Measurements from ENCODE around the gene FZD10.

FZD10 gene, protein sequence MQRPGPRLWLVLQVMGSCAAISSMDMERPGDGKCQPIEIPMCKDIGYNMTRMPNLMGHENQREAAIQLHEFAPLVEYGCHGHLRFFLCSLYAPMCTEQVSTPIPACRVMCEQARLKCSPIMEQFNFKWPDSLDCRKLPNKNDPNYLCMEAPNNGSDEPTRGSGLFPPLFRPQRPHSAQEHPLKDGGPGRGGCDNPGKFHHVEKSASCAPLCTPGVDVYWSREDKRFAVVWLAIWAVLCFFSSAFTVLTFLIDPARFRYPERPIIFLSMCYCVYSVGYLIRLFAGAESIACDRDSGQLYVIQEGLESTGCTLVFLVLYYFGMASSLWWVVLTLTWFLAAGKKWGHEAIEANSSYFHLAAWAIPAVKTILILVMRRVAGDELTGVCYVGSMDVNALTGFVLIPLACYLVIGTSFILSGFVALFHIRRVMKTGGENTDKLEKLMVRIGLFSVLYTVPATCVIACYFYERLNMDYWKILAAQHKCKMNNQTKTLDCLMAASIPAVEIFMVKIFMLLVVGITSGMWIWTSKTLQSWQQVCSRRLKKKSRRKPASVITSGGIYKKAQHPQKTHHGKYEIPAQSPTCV

DNA sequence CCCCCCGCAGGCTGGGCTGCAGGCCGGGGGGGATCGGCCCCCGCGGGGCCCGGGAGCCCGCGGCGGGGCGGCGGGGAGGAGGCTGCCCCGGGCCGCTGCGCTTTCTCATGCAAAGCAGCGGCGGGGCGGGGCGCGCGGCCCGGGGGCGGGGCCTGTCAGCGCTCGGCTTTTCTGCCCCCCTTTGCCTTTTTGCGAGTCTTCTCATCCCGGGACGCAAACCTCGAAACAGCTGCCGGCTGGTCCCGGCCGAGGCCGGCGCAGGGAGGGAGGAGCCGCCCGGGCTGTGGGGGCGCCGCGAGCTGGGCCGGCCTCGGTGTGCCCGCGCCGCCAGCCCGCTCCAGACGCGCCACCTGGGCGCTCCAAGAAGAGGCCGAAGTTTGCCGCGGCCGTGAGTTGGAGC is at the start of gene FZD10:
FZD10 (plus strand) TSS at position 198 of the 400 bp plus-strand sequence. CDS start 479 bp downstream, outside the sequence.
- peak; percentile 14 to 19 for DNase-seq

DNA sequence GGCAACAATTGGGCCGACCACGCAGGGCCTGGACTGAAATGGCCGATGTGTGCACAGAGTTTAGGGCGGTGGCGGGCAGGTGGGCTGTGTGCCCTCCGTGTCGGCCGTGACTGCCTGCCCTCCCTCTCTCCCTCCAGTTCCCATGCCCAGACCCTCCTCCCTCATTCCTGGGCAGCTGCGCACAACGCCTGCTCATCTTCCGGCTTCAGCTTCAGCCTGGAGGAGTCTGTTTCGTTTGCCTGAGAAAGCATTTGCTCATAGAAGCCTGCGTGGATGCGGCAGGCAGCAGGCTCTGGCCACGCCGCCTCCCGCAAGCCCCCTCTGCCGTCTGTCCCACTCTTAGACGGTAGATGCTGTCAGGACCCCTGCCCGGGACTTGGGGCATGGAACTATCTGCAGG is 47.3 kb upstream of the FZD10 start:
- no peak for DNase-seq

DNA sequence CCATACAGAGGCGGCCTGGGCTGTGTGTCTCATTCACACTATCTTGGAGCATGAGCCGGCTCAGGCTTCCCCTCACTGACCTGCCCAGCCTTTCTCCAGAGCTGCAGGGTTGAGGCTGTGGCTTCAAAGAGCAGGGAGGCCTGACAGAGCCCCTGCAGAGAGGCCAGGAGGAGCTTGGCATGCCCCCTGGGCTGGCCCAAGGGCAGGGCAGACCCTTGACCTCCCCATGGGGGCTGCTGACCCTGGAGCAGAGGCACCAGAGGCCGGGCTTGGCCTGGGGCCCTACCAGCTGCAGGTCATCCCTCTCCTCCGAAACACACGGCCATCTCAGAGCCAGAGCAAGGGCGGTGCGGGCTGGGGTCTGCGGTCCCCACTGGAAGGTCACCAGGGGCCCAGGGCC is 46.6 kb upstream of the FZD10 start:
- no peak for DNase-seq

DNA sequence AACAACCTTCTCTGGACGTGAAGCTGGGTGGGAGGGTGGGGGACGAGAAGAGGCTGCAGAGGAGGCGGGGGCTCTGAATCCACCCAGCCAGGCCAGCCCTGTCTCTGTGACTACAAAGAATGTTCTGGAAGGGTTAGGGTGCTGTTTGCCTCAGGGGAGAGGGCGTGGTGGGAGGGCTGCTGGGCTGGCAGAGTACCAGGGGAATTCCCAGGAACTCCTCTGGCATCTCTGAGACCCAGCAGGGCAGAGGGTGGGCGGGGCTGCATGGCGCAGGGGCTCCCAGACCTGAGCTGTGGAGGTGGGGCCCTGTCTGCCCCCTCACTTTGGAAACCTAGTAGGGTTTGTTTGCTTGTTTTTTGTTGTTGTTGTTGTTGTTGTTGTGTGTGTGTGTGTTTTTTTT is 45.5 kb upstream of the FZD10 start:
- no peak for DNase-seq

DNA sequence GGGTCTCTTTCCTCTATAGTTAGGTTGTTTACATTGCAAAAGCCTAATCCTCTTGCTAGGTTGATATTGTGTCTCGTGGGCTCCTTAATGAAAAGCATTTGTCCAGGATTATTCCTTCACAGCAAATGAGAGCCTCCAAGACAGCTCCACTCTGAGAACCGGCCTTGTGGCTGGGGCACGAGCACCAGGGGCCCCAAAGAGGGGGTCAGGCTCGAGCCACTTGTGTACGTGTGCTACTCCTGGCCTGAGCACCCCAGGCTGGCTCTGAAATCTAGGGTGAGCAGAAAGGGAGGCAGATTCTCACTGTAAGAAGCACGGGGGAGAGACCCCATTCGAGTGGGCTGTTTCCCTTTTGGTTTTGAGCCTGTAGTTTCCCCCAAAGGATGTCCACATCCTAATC is 45.0 kb upstream of the FZD10 start:
- no peak for DNase-seq

DNA sequence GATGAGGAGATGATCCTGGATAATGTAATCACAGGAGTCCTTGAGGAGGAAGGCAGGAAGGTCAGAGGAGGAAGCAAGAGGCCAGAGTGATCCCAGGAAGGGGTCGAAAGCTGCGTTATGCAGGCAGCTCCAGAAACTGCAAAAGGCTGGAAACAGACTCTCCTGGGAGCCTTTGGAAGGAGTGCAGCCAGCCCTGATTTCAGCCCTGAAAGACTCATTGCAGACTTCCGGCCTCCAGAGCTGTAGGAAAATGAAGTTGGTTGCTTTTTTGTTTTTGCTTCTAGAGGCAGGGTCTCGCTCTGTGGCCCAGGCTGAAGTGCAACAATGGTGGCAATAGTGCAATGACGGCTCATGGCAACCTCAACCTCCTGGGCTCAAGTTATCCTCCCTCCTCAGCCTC is 44.6 kb upstream of the FZD10 start:
- DNase-seq, result no peak

DNA sequence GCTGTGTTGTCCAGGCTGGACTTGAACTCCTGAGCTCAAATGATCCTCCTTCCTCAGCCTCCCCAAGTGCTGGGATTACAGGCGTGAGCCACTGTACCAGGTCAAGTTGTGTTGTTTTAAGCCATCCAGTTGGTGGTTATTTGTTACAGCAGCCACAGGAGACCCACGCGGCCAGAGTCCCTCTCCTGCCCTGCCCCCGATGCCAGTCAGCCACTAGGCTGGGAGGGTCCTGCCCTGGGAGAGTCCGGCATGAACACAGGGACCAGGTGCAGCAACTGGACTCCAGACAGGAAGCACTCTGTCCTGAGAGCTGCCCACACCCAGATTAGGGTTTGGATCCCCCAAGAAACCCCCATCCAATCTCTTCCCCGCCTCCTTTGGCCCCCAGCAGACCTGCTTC is 44.1 kb upstream of the FZD10 start:
- DNase-seq, result no peak

DNA sequence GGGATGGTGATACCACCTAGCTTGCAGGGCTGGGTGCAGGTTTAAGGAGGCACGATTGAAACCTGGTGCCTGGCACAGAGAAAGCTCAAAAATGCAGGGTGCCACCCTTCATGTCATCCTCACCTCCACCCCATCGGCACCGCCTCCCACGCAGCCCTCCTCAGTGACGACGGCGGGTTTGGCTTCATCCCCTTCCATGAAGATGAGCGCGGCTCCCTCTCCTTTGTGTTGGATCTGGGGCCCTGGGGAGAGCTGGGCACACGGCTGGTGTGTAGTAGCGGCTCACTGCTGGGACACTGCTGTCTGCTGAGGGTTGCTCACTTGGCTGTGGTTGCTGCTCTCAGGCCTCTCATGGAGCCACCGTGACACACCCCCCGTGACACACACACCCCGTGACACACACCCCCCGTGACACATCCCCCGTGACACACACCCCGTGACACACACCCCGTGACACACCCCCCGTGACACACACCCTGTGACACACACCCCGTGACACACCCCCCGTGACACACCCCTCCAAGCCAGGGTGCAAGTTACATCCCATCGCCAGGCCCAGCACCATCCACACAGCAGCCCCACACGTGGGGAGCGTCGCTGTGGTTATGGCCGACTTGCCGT is 42.9 kb upstream of the FZD10 start:
- DNase-seq, result no peak

DNA sequence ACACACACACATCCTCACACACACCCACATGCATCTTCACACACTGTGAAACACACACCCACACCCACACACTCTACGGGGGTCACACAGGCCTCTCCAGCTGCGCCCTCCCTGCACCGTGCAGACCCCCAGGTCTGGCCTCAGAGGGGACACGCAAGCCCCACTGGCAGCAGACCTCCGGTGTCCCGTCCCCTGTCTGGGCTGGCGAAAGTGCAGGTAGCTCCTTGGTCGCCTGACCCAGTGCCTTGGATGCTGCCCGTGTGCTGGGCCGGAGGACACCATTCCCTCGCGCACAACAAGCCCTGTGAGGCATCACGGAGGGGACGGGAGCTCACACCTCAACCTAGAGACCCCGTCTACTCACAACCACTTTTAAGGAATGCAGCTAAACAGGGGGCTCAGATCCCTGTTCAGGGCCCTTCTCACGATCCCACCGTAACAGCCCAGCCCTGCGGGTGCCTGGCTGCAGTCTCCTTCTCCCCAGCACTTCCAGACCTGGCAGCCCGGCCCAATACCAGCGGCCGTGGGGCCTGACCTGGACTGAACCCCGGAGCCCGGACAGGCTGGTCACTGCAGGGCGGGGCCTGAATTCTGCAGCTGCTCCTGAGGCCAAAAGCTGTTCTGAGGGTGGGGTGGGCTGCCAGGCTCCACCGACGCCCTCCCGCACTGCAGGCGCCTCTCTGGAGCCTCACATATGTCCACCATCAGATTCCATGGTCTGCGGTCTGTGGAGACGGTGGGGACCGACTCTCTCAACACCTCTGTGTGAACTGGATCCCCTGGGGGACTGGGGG is 42.1 kb upstream of the FZD10 start:
- DNase-seq, result no peak

DNA sequence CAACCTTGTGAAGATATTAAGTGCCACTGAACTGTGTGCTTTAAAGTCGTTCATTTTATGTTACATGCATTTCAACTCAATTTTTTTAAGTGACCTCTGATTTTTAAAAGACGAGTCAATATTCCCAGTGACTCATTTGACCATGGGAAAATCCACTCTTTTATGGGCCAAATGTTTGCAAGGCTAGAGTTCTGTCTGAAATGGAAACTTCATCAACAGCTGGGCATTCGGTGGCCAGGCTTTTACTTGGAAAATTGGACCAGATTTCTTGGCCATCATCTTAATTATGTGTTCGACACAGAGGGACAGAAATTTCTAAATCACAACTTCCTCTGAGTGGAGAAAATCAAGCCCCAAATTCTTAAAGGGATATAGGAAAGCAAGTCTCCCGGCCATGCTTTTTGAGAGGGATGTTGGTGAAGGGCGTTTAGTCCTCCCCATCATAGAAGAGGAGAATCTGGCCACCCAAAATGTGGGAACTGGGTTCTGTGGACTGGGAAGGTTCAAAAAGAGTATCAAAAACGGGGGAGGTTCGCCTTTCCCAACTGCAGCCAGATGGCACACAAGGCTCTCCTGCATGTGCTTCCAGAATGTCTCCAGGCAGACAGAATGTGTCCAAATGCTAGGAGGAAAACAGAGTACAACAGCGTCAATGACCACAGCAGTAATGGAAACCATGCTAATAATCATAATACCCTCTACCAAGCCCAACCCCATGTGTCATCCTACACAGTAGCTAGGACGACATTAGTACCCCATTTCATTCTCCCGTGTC is 40.9 kb upstream of the FZD10 start:
- DNase-seq, result no peak

DNA sequence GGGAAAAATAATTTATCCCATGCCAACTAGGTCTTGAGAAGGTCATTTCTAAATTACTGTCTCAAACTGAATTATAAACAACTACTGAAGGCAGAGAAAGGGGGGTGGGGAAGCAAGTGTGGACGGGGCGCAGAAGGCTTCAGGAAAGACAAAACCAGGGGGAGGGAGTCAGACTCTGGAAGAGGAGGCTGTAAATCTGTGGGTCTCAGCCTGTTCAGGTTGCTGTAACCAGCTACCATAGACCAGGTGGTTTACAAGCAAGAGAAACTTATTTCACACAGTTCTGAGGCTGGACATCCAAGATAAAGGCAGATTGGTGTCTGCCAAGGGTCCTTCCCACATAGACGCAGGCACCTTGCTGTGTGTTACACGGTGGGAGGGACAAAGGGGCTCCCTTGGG is 39.9 kb upstream of the FZD10 start:
- no peak for DNase-seq

DNA sequence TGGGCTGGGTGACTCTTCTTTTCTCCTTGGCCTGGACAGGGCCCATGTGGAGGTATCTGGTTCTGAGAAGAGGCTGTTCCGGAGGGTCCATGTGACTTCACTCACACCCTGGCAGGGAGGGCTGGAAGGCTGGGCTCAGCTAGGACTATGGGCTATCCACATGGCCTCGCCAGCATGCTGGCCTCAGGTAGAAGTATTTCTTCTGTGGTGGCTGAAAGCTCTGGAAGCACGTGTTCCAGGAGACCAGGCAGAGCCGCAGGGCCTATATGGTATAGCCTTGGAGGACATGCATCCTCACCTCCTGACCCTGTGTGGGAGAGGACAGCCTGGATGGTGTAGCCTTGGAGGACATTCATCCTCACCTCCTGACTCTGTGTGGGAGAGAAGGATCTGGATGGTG is 38.2 kb upstream of the FZD10 start:
- DNase-seq, result no peak

DNA sequence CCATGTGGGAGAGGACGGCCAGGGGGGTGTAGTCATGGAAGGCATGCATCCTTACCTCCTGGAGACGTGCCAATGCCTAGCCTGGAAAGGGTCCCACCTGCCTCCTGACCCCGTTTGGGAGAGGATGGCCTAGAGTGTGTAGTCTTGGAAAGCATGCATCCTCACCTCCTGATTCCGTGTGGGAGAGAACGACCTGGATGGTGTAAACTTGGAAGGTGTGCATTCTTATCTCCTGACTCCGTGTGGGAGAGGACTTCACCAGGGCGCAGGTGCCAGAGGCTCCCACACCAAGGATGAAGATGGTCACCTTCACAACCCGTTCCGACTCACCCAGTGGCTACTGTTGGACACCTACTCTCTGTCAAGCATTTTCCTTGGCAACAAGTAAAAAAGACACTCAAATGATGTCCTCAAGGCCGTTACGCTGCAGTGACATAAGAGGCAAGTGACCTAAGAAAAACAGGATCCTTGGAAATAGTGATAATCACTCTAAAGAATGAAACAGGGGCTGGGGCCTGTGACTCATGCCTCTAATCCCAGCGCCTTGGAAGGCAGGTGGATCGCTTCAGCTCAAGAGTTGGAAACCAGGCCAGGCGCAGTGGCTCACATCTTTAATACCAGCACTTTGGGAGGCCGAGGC is 37.5 kb upstream of the FZD10 start:
- no peak for DNase-seq

DNA sequence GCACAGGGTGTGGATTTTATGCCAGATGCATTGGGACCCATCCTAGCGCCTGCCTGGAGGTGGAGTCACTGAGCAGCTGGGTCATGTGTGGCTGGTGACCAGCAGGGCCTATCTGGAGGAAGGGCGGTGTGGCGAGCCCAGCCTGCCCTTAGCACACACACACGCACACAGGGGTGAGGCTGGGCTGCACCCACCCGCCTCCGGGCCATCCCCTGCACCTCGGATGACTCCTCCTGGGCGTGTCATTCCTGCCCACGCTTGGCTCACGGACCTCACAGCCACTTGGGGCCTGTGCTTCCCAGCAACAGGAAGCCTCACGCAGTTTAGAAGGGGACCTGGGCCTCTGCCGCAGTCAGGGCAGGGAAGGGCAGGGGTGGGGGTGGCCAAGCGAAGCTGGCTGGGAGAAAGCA is 36.2 kb upstream of the FZD10 start:
- DNase-seq, result no peak

DNA sequence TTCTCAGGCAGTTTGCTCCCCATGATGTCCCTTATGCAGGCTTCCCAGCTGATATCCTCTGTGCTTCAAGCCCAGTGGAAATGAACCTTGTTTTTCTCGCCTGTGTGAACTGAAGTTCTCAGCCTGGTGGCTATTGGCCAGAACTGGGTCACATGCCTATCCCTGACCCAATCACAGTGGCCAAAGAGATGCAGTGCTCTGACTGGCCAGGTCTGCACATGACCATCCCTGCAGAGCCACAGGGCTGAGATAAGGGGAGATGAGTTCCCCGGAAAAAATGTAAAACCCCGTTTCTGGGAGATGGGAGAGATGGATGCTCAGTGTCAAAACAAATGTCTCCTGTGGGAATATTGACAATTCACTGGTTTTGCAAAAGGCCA is 34.7 kb upstream of the FZD10 start:
- DNase-seq, result no peak

DNA sequence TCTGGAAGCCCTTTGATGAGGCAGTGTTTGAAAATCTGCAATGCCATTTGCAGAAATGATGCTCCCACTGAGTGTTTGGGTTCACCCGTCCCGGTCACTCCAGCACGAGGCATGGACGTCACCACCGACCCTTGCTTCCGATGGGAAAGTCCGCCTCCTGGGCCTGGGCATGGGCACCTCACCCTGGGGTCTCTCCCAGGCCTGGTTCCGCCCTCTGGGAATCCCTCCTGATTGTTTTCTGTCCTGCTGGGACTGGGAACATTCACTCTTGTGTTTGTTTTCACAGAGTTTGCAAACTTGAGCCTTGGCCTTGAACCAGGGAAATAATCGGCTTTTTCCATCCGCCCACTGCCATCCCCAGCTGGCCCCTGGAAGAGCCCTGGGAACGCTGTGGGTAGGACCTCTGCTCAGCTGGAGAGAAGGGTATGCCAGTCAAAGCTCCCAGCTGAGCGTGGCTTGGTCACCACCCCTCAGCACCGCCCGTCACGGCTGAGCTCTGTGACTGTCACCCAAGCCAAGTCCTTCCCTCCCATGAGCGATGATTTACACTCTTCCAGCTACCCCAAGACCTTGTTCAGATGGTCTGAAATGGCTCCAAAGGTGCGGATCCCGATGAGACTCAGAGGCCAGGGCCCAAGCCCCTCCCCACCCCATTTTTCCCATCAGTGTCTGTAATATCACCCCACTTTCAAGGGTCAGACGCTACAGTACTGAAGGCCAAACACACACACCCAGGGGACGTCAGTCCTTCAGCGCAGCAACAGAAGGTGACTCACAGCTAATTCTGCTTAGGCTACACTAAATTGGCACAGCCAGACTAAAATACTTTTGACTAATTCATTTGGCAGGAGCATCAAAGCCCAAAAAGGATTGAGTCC is 34.1 kb upstream of the FZD10 start:
- DNase-seq, result no peak

DNA sequence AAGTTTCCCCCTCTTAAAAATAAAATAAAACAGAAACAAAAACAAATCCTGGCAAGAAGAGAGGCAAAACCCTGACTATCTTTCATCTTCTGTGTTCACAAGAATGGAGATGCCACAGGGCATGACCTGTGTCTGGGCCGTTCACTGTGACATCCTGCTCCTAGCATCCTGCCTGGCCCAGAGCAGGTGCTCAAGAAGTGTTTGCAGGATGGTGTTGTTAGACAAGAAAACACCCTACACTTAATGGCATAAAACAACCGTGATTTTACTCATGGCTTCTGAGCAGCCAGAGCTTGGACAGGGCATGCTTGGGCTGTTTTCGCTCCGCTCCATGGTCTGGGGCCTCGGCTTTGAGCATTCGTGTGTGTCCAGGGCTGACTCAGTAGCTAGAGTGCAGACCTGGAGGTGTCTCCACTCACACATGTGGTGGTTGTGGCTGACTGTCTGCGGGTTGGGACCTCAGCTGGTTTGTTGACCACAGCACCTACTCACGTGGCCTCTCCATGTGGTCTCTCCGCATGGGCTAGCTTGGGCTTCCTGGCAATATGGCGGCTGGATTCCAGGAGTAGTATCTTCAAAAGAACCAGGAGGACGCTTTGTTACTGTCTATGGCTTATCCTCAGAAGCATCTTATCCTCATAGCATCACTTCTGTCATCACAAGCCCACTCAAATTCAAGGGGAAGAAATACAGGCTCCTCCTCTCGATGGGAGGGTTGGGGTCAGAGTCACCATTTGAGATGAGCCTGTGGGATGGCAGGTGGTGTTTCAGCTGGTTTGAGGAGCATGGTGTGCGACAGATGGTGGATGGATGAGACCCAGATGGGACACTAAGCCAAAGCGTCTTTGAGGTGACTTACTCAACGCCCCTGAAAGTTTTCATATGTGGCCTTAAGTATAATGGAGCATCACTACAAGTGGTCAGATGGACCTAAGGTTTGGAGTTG is 33.2 kb upstream of the FZD10 start:
- DNase-seq, result no peak

DNA sequence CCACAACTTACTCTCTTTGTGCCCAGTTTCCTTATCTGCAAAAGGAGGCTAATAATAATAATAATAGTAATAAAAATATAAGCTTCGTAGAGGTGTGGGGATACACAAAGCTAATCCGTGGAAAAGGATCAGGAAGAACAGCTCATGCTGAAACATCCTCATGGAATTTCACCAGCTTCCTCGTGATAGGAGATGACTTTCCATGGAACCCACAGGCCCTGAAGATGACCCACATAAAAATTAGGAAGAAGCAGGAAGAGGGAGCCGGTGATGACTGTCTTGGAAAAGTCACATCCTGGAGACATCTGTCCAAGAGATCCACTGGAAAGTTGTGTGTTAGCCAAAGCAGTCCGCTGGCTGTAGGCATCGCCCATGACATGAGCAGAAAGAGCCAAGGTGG is 31.9 kb upstream of the FZD10 start:
- no peak for DNase-seq

DNA sequence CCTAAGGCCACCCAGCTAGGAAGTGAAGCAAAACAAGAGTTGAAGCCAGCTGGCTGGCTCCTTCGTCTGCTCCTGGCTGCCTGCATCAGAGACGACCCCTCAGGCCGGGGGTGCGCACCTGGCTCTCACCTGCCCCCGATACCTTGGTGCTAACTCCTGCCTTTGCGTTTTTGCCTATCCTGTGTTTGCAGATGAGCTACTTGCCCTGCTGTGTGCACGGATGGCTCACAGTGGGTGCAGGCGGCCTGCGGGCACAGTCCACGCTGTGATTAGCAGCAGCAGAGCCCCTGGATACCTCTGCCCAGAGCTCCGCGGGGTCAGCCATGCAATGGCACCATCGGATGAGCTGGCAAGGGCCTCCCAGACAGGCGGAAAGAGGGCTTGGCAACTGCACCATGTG is 31.2 kb upstream of the FZD10 start:
- no peak for DNase-seq

DNA sequence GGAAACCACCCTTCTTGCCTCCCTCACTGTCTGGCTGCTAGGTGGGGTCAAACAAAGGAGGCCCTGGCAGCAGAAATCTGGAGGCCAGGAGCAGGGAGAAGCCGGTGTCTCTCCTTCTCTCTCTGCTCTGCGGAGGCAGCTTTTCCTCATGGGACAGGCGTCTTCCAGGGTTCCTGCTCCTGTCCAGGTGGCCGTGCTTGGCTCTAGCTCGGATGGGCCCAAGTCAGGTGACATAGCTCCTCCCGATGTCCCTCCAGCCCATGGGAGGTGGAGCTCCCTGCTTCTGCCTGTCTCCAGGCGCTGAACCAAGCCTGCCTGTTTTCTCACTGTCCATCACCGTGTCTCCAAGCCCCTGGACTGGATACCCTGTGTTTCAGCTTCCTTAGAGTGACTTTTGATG is 30.5 kb upstream of the FZD10 start:
- no peak for DNase-seq
